Endometrial microvascular endothelial cells (primary cell): ENCODE measurements around the gene OR5H2. TPM values are rescaled to one million over a fixed set of nuclear protein-coding genes. Genes with fewer than 3 reads are reported as not detected.
"Not testable (repeated sequence)": the region's sequence is repeated elsewhere in the genome, so short reads cannot be mapped to it uniquely, and the experiment has no call there.

Experiments
- in situ Hi-C: cut with HindIII; loops from 2 replicates; pipeline ENCODE4 v1.10.0; 2017; ENCODE audit warnings: low sequenced_read_pairs, low pct_unique_long_range_greater_than_20kb; ENCODE audit errors: inconsistent ontology term
- total RNA-seq: library from RNA; depleted of rRNA; stranded (reverse); fragments of >200 nt; gene quantifications from one replicate; pipeline ENCODE4 v1.2.3, GENCODE V29; 2015; ENCODE audit errors: inconsistent ontology term

The OR5H2 gene
- total RNA-seq, result not detected

DNA sequence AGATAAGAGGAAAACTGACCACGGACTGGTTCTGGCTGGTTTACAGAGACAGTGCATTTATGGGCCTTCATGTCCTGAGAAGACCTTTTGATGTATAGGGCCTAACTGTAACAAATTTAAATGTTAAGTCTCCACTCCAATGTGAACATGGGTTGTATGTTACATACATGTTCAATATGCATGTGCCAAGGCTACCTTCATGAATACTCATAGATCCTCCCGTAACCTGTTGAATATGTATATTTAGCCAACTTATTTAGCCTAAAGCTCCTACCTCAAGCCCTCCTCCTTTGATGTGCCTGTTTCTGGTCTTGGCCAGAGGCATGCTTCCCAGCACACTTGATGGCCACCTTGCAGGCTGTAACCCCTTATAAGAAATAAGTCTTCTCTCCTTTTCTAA, at the start of gene OR5H2:
Gene OR5H2, plus strand, starts transcription at position 301 of the 400 bp plus-strand sequence. CDS start 398 bp downstream, outside the sequence.
- in situ Hi-C loops, result no loop called here

GRCh38 chr3:98233468-98233867, 48.8 kb upstream of the OR5H2 start:
- in situ Hi-C loops, result no loop called here

DNA sequence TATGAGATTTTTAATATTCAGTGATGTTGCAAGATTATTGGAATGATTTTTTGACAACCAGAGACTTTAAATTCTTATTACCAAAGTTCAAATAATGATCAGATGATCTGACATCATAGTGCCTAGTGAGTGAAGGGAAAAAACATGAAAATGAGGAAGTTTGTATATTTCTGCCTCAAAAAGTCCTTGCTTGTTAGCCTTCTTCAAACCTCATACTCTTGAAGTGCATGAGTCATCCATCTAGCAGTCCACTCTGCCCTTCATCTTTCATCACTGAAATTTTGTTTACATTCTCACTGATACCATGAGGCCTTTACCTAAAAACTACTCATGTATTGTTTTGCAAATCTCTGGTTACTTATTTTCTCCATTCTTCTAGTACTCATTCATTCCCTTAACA, 42.2 kb upstream of the OR5H2 start:
- in situ Hi-C loops, result no loop called here

- in situ Hi-C loops, result no loop called here
These were observed 40.1 kb upstream of the OR5H2 start for GRCh38 chr3:98242155-98242554.

GRCh38 chr3:98243843-98244242, 38.5 kb upstream of the OR5H2 start:
- in situ Hi-C loops, result no loop called here

GRCh38 chr3:98246142-98246541, 36.2 kb upstream of the OR5H2 start:
- in situ Hi-C loops, result no loop called here

DNA sequence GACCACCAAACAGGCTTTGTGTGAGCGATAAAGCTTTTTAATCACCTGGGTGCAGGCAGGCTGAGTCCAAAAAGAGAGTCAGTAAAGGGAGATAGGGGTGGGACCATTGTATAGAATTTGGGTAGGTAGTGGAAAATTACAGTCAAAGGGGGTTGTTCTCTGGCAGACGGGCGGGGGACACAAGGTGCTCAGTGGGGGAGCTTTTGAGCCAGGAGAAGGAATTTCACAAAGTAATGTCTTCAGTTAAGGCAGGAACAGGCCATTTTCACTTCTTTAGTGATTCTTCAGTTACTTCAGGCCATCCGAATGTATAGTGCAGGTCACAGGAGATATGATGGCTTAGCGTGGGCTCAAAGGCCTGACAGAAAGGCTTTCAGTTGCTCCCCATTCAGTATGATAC, 26.3 kb upstream of the OR5H2 start:
- in situ Hi-C loops, result not testable (repeated sequence)

- in situ Hi-C loops, result no loop called here
These were observed 22.6 kb upstream of the OR5H2 start for GRCh38 chr3:98259707-98260106.

GRCh38 chr3:98262046-98262445, 20.3 kb upstream of the OR5H2 start:
- in situ Hi-C loops, result no loop called here

DNA sequence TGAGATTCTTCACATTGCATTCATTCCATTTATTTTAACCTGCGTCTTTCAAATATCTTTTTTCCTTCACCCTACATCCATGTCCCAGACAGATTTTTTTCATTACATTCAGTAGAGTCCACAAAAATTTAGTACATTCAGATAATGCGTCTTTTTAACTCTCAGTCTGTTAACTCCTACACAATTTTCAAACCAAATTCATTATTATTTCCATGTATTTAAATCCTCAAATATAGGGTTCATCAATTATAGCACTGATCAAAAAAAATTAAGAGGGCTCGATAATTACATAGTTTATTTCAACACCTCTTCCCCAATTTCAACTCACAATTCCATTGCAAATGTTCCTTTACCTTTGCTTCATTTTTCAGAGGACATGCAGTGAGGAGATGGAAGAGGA, 18.4 kb upstream of the OR5H2 start, which contains the start of gene OR5H6:
Gene OR5H6, plus strand, starts transcription at position 301 of the 400 bp plus-strand sequence. Its CDS starts 89 bp downstream, at position 390.
- in situ Hi-C loops, result no loop called here

GRCh38 chr3:98269846-98270245, 12.5 kb upstream of the OR5H2 start:
- in situ Hi-C loops, result no loop called here

DNA sequence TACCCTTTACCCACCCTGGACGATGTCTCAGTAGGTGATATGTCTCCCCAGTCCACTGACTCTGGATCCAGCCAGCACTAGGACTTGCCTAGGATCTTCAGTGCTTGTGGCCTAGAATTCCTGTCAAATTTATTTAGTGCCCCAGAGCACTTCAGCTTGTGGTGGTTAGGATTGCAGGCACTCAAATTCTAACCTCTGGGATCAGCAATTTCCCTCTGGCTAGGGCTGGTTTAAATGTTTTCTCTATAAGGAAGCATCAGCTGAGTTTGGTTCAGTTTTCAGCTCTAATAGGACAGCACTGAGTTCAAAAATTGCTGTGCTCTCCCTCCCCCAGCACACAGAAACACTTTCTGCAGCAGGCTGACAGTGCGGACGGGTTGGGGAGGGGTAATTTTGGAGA, 10.2 kb upstream of the OR5H2 start:
- in situ Hi-C loops, result no loop called here

DNA sequence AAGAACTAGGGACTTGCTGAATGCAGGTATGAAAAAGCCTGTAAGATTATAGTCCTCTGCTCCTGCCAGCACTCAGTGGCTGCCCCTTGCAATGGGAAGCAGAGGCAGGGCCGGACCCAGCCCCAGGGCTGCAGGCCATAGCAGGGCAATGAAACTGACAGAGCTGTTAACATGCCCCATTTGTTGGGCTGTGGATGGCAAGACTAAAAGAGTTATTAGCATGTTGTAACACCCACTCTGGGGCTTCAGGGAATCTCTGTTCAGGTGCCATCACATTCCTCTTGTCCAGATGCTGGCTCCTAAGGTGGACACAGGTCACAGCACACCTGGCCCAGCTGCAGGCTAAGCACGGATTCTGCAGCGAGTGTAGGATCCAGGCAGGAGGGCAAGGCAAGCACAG, 7.4 kb upstream of the OR5H2 start:
- in situ Hi-C loops, result no loop called here

DNA sequence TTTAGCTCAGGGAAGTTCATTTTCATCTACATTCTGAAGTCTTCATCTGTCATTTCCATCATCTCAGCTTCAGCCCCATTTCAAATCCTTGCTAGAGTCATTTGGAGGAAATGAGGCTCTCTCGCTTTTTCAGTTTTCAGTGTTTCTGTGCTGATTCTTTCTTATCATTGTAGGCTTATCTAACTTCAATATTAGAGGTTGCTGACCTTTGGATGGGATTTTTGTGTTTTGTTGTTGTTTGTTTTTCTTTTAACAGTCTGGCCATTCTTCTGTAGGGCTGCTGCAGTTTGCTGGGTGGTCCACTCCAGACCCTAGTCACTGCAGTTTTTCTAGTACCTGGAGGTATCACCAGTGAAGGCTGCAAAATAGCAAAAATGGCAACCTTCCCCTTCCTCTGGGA, 8.6 kb downstream of the OR5H2 start:
- in situ Hi-C loops, result no loop called here

DNA sequence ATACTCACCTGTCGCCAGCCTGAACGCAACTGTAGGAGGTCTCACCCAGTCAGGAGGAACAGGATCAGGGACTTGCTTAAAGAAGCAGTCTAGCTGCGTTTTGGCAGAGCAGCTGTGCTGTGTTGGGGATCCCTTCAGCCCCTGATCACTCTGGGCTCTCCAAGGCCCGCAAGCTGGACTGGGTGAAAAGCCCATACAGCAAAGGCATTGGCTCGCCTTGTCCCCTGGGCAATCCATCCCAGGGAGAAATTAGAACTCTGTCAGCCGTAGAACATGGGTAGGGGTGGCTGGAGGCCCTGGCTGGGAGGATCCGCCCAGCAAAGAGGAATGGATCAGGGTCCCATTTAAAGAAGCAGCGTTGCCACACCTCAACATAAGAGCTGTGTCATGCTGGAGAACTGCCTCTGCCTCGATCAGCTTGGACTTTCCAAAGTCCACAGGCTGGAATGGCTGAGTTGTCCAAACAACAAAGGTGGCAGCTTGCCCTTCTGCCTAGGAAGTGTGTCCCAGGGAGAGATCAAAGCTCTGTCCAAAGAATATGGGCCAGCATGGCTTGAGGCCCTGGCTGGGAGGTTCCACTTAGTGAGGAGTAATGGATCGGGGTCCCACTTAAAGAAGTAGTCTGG, 9.1 kb downstream of the OR5H2 start:
- in situ Hi-C loops, result no loop called here

DNA sequence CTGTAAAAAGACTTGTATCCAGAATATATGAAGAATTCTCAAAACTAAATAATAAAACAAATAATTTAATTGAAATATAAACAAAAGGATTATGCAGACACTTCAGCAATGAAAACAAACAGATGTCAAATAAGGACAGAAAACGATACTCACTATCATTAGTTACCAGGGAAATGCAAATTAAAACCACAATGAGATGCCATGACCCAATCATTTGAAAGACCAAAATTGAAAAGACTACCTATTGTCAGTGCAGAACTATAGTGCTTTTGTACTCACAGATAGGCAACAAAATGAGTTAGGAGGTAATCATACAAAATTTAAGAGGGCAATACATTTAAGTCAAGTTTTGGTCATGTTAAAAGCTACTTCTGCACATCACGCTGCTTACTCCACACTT, 39.8 kb downstream of the OR5H2 start:
- in situ Hi-C loops, result no loop called here

DNA sequence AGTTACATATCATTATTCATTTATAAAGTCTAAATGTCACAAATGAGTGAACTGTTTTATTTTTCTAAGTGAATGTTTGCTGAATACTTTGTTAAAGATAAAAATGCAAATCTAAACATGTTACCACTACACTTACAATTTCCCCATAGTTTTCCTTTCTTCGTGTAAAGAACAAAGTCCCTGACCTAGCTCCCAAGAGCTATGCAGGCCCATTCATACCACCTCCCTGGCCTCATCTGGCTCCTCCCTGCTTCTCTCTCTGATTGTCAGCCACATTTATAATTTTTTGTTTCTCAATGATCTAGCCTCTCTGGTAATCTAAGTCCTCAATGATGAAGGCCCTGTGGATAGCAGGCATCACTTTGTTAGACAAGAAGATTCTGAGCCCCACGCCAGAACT, 40.4 kb downstream of the OR5H2 start:
- in situ Hi-C loops, result no loop called here

- in situ Hi-C loops, result no loop called here
These were observed 41.1 kb downstream of the OR5H2 start for GRCh38 chr3:98323425-98323824.

DNA sequence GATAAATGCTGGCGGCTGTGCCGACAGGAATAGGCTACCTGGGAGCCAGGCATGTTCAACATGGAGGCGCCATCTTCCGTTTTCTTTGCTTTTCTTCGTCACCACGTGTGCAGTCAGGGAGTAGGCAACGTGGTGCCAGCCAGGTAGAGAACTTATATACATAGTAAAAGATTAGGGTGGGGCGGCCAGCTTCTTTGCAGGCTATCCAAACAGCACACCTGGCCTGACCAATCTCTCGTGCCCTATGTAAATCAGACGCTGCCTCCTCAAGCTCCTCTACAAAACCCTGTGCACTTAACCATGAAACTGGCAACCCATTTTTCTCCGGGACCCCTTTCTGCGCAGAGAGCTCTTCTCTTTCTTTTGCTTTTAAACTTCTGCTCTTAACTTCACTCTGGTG, 42.8 kb downstream of the OR5H2 start:
- in situ Hi-C loops, result no loop called here

GRCh38 chr3:98326105-98326893, 44.0 kb downstream of the OR5H2 start:
- in situ Hi-C loops, result no loop called here
